Superior temporal gyrus (tissue), 1 donor: ENCODE data around the gene DNM2.
A peak's percentile ranks its signal among the peaks of the same experiment; 100 is the strongest.

Source experiments
- DNase-seq: peaks from one replicate; pipeline ENCODE4 v3.0.0-alpha.2; 2016; ENCODE audit errors: extremely low spot score

DNM2 gene

GRCh38 chr19:10690341-10690781 is 27.5 kb upstream of the DNM2 start:
- DNase-seq: no peak

- no peak for DNase-seq
Observed at GRCh38 chr19:10691178-10691881, 26.5 kb upstream of the DNM2 start.

DNA sequence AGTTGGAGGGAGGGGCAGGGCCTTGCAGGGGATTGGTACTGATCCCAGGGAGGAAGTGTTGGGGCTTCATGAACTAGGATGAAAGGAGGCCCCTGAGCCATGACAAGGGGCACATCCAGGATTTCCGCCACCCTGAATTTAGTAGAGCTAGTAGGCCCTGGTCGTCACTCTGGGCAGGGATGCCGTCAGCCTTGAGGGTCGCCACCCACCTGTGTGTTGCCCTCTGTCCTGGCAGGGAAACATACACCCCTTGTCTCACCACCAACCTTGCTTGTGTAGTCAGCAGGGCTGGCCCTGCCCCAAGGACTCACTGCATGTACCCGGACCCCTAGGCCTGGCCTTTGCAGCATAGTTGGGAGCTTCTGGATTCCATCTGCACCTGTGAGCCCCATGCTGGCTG is 26.0 kb upstream of the DNM2 start:
- no peak for DNase-seq

DNA sequence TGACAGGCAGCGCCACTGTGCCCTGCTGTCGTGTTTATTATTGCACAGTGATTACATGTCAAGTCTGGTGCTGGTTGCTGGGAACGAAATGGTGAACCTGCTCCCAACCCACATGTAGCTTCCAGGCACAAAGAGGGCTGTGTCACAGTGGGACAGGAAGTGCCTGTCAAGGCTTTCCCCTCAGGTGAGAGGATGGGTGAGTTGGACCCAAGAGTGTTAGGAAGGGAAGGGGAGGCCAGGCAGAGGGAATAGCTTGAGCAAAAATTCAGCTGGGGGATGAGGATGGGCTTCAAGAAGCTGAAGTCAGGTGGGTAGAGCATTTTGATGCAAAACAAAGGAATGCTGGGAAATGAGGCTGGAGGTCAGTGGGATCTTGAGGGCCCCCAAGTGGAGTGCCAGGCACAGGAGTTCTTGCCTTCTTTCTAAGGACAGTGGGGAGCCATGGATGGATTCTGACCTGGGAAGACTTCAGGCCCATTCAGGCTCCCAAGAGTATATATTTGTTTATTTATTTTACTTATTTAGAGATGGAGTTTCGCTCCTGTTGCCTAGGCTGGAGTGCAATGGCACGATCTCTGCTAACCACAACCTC is 25.1 kb upstream of the DNM2 start:
- no peak for DNase-seq

GRCh38 chr19:10694706-10695307 is 23.1 kb upstream of the DNM2 start:
- DNase-seq: no peak

- peak; percentile 91 for DNase-seq
Observed at GRCh38 chr19:10695401-10696398, 22.2 kb upstream of the DNM2 start.

DNA sequence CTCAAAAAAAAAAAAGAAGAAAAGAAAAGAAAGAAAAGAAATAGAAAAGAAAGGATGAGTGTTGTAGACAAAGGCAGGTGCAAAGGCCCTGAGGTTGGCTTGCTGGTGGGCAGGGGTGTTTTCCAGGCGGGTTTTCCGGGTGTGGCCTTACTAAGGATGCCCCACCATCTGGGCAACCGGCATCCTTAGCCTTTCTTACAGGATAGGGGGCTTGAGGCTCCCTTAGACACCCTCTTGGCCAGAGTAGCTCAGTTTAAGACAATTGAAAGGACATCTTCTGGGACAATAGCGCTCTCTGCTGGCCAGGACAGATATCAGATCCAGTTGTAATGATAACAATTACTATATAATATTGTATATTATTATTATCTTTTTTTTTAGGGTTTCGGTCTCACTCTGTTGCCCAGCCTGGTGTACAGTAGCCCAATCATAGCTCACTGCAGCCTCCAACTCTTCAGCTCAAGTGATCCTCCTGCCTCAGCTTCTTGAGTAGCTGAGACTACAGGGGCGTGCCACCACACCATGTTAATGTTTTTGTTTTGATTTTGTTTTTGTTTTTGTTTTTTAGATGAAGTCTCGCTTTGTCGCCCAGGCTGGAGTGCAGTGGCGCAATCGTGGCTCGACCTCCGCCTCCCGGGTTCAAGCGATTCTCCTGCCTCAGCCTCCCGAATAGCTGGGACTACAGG is 18.1 kb upstream of the DNM2 start:
- peak; percentile 68 for DNase-seq

GRCh38 chr19:10701955-10702525 is 15.8 kb upstream of the DNM2 start:
- DNase-seq: peak; percentile 20

- DNase-seq: no peak
Observed at GRCh38 chr19:10706990-10707389, 10.9 kb upstream of the DNM2 start.

GRCh38 chr19:10707440-10707839 is 10.4 kb upstream of the DNM2 start:
- DNase-seq: no peak

DNA sequence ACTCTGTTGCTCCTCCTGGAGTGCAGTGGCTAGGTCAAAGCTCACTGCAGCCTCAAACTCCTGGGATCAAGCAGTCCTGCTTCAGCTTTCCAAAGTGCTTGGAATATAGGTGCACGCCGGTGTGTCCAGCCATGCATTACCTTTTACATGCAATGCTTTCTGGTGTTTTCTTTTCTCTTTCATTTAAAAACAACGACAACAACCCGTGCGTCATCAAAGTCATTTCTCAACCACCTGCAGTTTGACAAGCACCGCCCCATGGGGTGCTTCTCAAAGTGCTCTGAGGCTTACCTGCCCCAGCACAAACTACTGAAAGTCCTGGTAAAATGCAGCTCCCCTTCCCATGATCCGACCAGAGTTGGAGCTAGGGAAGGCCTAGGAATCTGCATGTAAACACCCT is 9.6 kb upstream of the DNM2 start:
- DNase-seq: no peak

DNA sequence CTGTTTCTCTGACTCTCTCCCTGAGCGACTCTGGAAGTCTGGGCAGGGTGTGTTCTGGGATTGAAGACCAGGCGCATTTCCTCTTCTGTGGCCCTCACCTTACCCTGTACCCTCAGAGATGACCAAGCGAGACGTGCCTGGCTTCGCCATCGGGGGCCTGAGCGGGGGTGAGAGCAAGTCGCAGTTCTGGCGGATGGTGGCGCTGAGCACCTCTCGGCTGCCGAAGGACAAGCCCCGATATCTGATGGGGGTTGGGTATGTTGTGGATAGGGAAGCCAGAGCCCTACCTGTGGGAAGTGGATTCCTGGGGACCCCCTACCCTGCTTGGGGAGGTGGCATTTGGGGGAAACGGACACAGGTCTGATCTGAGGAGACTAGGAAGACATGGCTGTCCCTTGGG is 5.8 kb upstream of the DNM2 start:
- DNase-seq: no peak

- DNase-seq: no peak
Observed at GRCh38 chr19:10712754-10713153, 5.1 kb upstream of the DNM2 start.

GRCh38 chr19:10713317-10713716 is 4.6 kb upstream of the DNM2 start:
- DNase-seq: no peak

GRCh38 chr19:10717054-10717355 is 874 bp upstream of the DNM2 start:
- no peak for DNase-seq

- no peak for DNase-seq
Observed at GRCh38 chr19:10718205-10719196, 622 bp downstream of the DNM2 start.

DNA sequence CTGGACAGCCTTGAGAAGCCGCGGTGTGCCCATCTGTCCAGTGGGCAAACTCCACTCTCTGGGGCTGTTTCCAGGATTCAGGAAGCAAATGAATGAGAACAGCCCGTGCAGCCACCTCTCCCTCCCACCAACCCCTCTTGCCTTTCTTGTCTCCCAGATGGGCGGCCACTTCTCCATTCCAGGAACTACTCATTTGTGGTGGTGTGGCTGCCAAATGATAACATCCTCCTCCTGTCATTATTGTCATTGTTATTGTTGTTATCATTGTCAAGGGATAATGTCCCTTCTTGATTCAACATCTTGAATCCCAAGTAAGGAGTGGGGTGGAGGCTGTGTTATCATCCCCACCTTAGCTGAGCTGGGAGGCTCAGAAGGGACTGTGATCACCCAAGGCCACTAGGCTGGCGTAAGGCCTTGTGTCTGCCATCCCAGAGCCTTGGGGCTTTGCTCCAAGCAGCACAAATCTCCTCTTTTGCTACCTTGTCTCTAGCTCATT is 1.6 kb downstream of the DNM2 start:
- DNase-seq: no peak

DNA sequence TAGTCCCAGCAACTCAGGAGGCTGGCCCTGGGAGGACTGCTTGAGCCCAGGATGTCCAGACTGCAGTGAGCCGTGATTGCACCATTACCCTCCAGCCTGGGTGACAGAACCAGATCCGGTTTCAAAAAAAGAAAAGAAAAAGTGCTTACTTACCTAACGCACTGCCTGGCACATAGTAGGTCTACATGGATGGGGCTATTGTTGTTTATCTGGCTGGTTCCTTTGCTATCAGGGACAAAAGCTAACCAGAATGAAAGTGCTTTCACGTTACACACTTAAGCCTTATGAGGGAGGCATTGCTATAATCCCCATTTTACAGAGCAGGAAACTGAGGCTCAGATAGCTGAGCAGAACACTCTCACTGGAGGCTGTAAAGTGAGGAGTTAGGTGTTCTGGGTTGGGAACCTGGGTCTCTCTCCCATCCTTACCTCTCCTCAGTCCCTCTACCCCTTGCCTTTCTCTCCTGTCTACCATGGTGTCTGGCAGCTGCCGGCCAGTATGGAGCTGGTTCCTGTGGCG is 2.8 kb downstream of the DNM2 start:
- DNase-seq: no peak

GRCh38 chr19:10723591-10723990 is 5.7 kb downstream of the DNM2 start:
- no peak for DNase-seq
